ENCODE data around the gene TTYH1. TPM values are rescaled to one million over a fixed set of nuclear protein-coding genes. Genes with fewer than 3 reads are reported as not detected.
"Not testable (repeated sequence)": the region's sequence is repeated elsewhere in the genome, so short reads cannot be mapped to it uniquely, and the experiment has no call there.

The TTYH1 gene
- total RNA-seq, result not detected in 2 replicates
- 1.5 TPM for polyA plus RNA-seq (2012)

- no peak for DNase-seq (ENCODE audit: low read depth)
These were observed at the start of gene TTYH1 for GRCh38 chr19:54415208-54415900. TSS of gene TTYH1 (plus strand) at chr19:54415464. CDS start at chr19:54415553, 89 bp downstream.

- DNase-seq (ENCODE audit: low read depth), result not testable (repeated sequence)
These were observed 49.5 kb upstream of the TTYH1 start for GRCh38 chr19:54365798-54366197.

GRCh38 chr19:54366811-54367210 is 48.5 kb upstream of the TTYH1 start:
- DNase-seq (ENCODE audit: low read depth), result no peak

GRCh38 chr19:54369082-54369687 is 46.1 kb upstream of the TTYH1 start:
- DNase-seq (ENCODE audit: low read depth), result no peak

GRCh38 chr19:54369688-54370433 is 45.4 kb upstream of the TTYH1 start:
- DNase-seq (ENCODE audit: low read depth), result not testable (repeated sequence)

- DNase-seq (ENCODE audit: low read depth), result not testable (repeated sequence)
These were observed 44.8 kb upstream of the TTYH1 start for GRCh38 chr19:54370434-54370796.

GRCh38 chr19:54371453-54371852 is 43.8 kb upstream of the TTYH1 start:
- DNase-seq (ENCODE audit: low read depth), result not testable (repeated sequence)

- no peak for DNase-seq (ENCODE audit: low read depth)
These were observed 41.3 kb upstream of the TTYH1 start for GRCh38 chr19:54373781-54374631.

- DNase-seq (ENCODE audit: low read depth), result not testable (repeated sequence)
These were observed 39.9 kb upstream of the TTYH1 start for GRCh38 chr19:54375181-54375938.

GRCh38 chr19:54376610-54377285 is 38.5 kb upstream of the TTYH1 start:
- DNase-seq (ENCODE audit: low read depth), result no peak

- no peak for DNase-seq (ENCODE audit: low read depth)
These were observed 36.0 kb upstream of the TTYH1 start for GRCh38 chr19:54379187-54379678.

- DNase-seq (ENCODE audit: low read depth), result no peak
These were observed 34.4 kb upstream of the TTYH1 start for GRCh38 chr19:54380897-54381296.

- not testable (repeated sequence) for DNase-seq (ENCODE audit: low read depth)
These were observed 33.2 kb upstream of the TTYH1 start for GRCh38 chr19:54382041-54382440.

GRCh38 chr19:54383330-54383729 is 31.9 kb upstream of the TTYH1 start:
- DNase-seq (ENCODE audit: low read depth), result no peak

- DNase-seq (ENCODE audit: low read depth), result peak; percentile 16
These were observed 27.1 kb upstream of the TTYH1 start for GRCh38 chr19:54387991-54388801.

- no peak for DNase-seq (ENCODE audit: low read depth)
These were observed 26.5 kb upstream of the TTYH1 start for GRCh38 chr19:54388802-54389139.

GRCh38 chr19:54389553-54389952 is 25.7 kb upstream of the TTYH1 start:
- no peak for DNase-seq (ENCODE audit: low read depth)

GRCh38 chr19:54390942-54391577 is 24.2 kb upstream of the TTYH1 start:
- DNase-seq (ENCODE audit: low read depth), result peak; percentile 73
